Measurements from ENCODE around the gene KCP.

KCP gene

DNA sequence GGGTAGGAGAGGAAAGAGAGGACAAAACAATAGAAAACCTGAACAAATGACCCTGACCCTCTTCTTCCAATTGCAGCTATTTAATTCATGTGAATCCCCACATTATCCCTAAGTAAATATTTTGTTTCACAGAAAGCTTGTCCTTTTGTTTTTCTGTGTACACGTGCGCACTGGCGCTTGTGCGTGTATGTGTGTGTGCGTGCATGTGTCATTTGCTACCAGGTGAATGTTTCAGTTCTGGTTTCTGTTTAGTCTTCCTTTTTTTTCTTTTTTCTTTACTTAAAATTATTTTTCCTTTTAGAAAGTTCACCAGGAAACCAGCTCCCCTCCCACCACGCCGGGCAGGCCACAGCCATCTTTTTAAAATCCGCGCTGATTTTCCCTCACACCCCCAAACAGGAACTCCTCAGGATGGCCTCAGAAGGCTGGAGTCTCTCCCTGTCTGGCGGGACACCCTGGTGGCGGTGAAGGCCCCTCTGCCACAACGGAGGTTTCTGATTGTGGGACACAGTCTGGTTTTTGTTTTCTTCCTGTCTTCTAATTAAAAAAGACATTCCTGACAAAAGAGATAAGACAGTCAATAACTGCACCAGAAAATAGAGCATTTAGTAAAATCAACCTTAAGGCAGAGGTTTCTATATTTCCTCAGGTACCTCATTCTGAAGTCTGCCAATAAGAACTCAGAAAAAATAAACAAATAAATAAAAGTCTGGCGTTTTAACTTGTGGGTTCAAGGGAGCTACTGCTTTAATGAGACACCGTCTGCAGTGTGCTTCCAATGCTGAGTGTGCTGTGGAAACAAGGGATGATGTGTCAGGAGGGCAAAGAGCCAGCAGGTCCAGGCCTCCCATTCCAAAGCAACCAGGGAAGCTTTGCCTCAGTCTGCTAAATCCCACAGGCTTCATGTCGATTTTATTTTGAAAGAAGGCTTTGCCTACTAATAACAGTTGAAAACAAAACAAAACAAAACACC lies 44.6 kb upstream of the KCP start:
- no peak for DNase-seq (ENCODE audit: low read depth in 1 of 2, low spot score in 1 of 2)
- Histone ChIP-seq H3K4me3 (replicated peaks; ENCODE audit: insufficient read depth, low read length) (no peak overlapping the region), H3K27me3 (ENCODE audit: insufficient read depth, poor library complexity, severe bottlenecking) (no peaks in the 10 kb centered on the region), H3K27ac (replicated peaks) (no peak overlapping the region)
- TF ChIP-seq GABPA (IDR thresholded peaks at IDR 0.05; ENCODE audit: low read depth) (no peak), POLR2AphosphoS5 (IDR thresholded peaks at IDR 0.05; ENCODE audit: low read depth) (no peak), SPI1 (IDR thresholded peaks at IDR 0.05; ENCODE audit: borderline replicate concordance, low read depth) (no peak)
- TF ChIP-seq, protein P1, sequence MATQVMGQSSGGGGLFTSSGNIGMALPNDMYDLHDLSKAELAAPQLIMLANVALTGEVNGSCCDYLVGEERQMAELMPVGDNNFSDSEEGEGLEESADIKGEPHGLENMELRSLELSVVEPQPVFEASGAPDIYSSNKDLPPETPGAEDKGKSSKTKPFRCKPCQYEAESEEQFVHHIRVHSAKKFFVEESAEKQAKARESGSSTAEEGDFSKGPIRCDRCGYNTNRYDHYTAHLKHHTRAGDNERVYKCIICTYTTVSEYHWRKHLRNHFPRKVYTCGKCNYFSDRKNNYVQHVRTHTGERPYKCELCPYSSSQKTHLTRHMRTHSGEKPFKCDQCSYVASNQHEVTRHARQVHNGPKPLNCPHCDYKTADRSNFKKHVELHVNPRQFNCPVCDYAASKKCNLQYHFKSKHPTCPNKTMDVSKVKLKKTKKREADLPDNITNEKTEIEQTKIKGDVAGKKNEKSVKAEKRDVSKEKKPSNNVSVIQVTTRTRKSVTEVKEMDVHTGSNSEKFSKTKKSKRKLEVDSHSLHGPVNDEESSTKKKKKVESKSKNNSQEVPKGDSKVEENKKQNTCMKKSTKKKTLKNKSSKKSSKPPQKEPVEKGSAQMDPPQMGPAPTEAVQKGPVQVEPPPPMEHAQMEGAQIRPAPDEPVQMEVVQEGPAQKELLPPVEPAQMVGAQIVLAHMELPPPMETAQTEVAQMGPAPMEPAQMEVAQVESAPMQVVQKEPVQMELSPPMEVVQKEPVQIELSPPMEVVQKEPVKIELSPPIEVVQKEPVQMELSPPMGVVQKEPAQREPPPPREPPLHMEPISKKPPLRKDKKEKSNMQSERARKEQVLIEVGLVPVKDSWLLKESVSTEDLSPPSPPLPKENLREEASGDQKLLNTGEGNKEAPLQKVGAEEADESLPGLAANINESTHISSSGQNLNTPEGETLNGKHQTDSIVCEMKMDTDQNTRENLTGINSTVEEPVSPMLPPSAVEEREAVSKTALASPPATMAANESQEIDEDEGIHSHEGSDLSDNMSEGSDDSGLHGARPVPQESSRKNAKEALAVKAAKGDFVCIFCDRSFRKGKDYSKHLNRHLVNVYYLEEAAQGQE (IDR thresholded peaks at IDR 0.05; ENCODE audit: insufficient replicate concordance, low read depth) = no peak
- TF ChIP-seq, protein P2, sequence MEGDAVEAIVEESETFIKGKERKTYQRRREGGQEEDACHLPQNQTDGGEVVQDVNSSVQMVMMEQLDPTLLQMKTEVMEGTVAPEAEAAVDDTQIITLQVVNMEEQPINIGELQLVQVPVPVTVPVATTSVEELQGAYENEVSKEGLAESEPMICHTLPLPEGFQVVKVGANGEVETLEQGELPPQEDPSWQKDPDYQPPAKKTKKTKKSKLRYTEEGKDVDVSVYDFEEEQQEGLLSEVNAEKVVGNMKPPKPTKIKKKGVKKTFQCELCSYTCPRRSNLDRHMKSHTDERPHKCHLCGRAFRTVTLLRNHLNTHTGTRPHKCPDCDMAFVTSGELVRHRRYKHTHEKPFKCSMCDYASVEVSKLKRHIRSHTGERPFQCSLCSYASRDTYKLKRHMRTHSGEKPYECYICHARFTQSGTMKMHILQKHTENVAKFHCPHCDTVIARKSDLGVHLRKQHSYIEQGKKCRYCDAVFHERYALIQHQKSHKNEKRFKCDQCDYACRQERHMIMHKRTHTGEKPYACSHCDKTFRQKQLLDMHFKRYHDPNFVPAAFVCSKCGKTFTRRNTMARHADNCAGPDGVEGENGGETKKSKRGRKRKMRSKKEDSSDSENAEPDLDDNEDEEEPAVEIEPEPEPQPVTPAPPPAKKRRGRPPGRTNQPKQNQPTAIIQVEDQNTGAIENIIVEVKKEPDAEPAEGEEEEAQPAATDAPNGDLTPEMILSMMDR (IDR thresholded peaks at IDR 0.05; ENCODE audit: insufficient read depth, low read length) = no peak

DNA sequence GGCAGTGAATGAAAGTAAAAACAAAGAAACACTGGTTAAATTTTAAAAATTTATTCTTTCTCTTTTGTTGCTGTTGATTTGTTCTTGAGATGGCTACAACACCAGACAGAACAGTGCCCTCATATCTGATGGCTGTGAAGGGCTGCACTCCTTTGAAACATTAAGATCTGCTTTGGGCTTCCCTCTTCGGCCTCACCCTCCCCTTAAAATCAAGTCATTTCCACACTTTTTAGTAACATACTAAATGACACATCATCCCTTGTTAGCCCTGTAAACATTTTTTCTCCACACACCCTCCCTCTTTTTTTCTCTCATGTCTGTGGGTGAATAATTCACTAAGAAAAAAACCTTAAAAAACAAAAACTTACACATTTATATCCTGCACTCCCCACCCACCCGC lies 43.6 kb upstream of the KCP start:
- no peak for DNase-seq (ENCODE audit: low read depth in 1 of 2, low spot score in 1 of 2)
- TF ChIP-seq, protein P1 (IDR thresholded peaks at IDR 0.05; ENCODE audit: insufficient replicate concordance, low read depth) = no peak
- TF ChIP-seq, protein P2 (IDR thresholded peaks at IDR 0.05; ENCODE audit: insufficient read depth, low read length) = no peak
- no peak overlapping the region for H3K4me3 ChIP-seq (replicated peaks; ENCODE audit: insufficient read depth, low read length)
- H3K27me3 ChIP-seq (ENCODE audit: insufficient read depth, poor library complexity, severe bottlenecking) = no peaks in the 10 kb centered on the region
- H3K27ac ChIP-seq (replicated peaks) = no peak overlapping the region

DNA sequence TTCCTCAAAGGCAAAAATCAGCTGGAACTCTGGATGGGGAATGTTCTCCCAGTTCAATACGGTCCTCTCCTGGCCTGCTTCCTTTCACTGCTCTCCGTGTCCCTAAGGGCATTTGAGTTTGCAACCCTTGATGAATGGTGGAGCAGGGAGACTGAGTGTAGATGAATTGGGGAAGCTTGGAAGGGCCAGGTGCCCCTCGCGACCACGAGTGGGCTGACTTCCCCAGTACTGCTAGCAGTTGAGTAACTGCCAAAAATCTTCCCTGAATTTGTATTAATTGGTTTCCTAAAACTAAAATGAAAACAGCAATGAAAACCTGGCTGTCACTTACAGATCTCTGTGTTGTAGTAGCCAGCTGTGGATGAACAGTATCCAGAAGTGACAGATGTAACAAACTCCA lies 40.8 kb upstream of the KCP start:
- TF ChIP-seq SPI1 (IDR thresholded peaks at IDR 0.05; ENCODE audit: borderline replicate concordance, low read depth) = peak; percentile 3; the same call in 1 of the 2 replicates
- TF ChIP-seq POLR2AphosphoS5 (IDR thresholded peaks at IDR 0.05; ENCODE audit: low read depth) = no peak
- no peak for DNase-seq (ENCODE audit: low read depth in 1 of 2, low spot score in 1 of 2)
- Histone ChIP-seq H3K4me3 (replicated peaks; ENCODE audit: insufficient read depth, low read length) (no peak overlapping the region), H3K27ac (replicated peaks) (no peak overlapping the region), H3K27me3 (ENCODE audit: insufficient read depth, poor library complexity, severe bottlenecking) (no peaks in the 10 kb centered on the region)

DNA sequence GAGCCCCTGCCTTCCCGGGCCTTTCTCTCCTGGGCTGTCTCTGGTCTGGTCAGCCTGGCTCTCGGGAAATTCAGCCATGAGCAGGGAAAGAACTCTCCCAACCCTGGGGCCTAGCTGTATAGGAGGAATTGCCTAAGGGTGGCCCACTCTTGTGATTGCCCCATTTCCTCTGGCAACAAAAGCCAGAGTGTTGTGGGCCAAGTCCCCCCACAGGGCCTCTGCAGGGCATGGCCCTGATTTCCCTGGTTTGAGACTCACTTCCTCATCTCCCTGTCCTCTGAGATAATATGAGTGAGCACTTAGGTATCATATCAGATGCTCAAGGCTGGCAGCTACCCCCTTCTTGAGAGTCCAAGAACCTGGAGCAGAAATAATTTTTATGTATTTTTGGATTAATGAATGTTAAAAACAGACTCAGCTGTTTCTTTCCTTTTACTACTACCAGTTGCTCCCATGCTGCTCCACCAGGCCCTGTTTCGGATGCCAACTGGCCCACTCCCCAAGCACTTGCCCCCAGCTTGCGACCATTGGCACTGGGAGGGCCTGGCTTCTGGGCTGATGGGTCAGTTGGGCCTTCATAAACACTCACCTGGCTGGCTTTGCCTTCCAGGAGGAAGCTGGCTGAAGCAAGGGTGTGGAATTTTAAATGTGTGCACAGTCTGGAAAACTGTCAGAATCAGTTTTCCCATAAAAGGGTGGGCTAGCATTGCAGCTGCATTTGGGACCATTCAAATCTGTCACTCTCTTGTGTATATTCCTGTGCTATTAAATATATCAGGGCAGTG lies 38.7 kb upstream of the KCP start:
- peak; percentile 77 to 90 for DNase-seq (ENCODE audit: low read depth in 1 of 2, low spot score in 1 of 2)
- TF ChIP-seq, protein P2 (IDR thresholded peaks at IDR 0.05; ENCODE audit: insufficient read depth, low read length) = no peak
- TF ChIP-seq, protein P1 (IDR thresholded peaks at IDR 0.05; ENCODE audit: insufficient replicate concordance, low read depth) = no peak
- TF ChIP-seq SPI1 (IDR thresholded peaks at IDR 0.05; ENCODE audit: borderline replicate concordance, low read depth) (peak; percentile 95), POLR2AphosphoS5 (IDR thresholded peaks at IDR 0.05; ENCODE audit: low read depth) (peak; percentile 43; the same call in 1 of the 2 replicates), GABPA (IDR thresholded peaks at IDR 0.05; ENCODE audit: low read depth) (peak; percentile 43; the same call in 1 of the 2 replicates)
- no peaks in the 10 kb centered on the region for H3K27me3 ChIP-seq (ENCODE audit: insufficient read depth, poor library complexity, severe bottlenecking)
- no peak overlapping the region for H3K4me3 ChIP-seq (replicated peaks; ENCODE audit: insufficient read depth, low read length)
- peak overlapping the region; percentile 55 for H3K27ac ChIP-seq (replicated peaks)
